NCI-H187 (cell line): Measurements from ENCODE around the gene MYH13.

Experiments
- DNase-seq, 2 experiments: peaks; one replicate each; lab custom pipeline; 2025; lab: John Stamatoyannopoulos, UW

The MYH13 gene

GRCh38 chr17:10344816-10345215, 28.0 kb downstream of the MYH13 start:
- DNase-seq, result no peak

- no peak for DNase-seq
These were observed 33.8 kb downstream of the MYH13 start for GRCh38 chr17:10339051-10339450.

- no peak for DNase-seq
These were observed 34.8 kb downstream of the MYH13 start for GRCh38 chr17:10337976-10338375.

GRCh38 chr17:10337136-10337535, 35.7 kb downstream of the MYH13 start:
- DNase-seq, result no peak

- DNase-seq, result no peak
These were observed 36.4 kb downstream of the MYH13 start for GRCh38 chr17:10336393-10336792.

- no peak for DNase-seq
These were observed 40.3 kb downstream of the MYH13 start for GRCh38 chr17:10332515-10332914.

GRCh38 chr17:10328971-10329923, 43.6 kb downstream of the MYH13 start:
- no peak for DNase-seq

- no peak for DNase-seq
These were observed 44.6 kb downstream of the MYH13 start for GRCh38 chr17:10328206-10328605.

- DNase-seq, result peak; percentile 0 to 5
These were observed 45.2 kb downstream of the MYH13 start for GRCh38 chr17:10327640-10328039.

- no peak for DNase-seq
These were observed 47.6 kb downstream of the MYH13 start for GRCh38 chr17:10325031-10325695.

GRCh38 chr17:10323812-10324610, 48.8 kb downstream of the MYH13 start:
- DNase-seq, result no peak

GRCh38 chr17:10318535-10318934, 54.3 kb downstream of the MYH13 start:
- DNase-seq, result no peak

GRCh38 chr17:10317543-10317834, 55.3 kb downstream of the MYH13 start:
- no peak for DNase-seq

GRCh38 chr17:10316801-10317542, 55.8 kb downstream of the MYH13 start:
- DNase-seq, result no peak

- DNase-seq, result no peak
These were observed 58.5 kb downstream of the MYH13 start for GRCh38 chr17:10314329-10314728.

- no peak for DNase-seq
These were observed 59.7 kb downstream of the MYH13 start for GRCh38 chr17:10313037-10313672.

- no peak for DNase-seq
These were observed 61.7 kb downstream of the MYH13 start for GRCh38 chr17:10311131-10311530.

GRCh38 chr17:10309003-10309974, 63.5 kb downstream of the MYH13 start:
- DNase-seq, result no peak

GRCh38 chr17:10306585-10306984, 66.2 kb downstream of the MYH13 start:
- no peak for DNase-seq

GRCh38 chr17:10305398-10305797, 67.4 kb downstream of the MYH13 start:
- no peak for DNase-seq
